ENCODE measurements around the gene ARRB1.
A peak's percentile ranks its signal among the peaks of the same experiment; 100 is the strongest.

The ARRB1 gene

DNA sequence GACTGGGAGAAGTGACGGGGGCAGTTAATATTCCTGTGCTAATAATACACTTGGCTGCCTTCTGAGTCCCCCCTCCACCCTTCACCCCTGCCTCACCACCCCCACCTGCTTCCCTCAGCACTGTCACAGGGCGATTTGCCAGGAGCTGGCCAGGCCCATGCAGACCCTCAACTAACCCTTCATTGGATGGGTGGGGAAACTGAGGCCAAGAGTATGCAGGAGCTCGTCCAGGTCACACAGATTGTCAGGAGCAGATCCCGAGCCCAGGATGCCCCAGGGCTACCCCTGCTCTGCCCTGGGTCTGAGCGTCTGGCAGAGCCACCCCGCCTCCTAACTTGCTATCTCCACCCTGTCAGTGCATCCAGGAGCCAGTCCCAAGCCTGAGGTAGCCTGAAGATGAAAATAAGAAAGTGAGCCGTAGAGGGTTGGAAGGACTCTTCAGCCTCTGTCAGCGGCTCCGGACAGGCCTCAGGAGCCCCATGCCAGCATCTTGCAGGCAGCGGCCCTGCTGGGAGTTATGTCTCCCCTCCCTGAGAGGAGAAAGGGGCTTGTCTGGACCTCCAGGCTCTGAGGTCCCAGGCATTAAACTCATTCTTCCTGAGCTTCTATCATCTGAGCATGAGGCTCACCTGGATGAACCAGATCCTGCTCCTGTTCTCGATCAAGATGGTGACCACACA is 104.7 kb downstream of the ARRB1 start:
- no peak for DNase-seq

DNA sequence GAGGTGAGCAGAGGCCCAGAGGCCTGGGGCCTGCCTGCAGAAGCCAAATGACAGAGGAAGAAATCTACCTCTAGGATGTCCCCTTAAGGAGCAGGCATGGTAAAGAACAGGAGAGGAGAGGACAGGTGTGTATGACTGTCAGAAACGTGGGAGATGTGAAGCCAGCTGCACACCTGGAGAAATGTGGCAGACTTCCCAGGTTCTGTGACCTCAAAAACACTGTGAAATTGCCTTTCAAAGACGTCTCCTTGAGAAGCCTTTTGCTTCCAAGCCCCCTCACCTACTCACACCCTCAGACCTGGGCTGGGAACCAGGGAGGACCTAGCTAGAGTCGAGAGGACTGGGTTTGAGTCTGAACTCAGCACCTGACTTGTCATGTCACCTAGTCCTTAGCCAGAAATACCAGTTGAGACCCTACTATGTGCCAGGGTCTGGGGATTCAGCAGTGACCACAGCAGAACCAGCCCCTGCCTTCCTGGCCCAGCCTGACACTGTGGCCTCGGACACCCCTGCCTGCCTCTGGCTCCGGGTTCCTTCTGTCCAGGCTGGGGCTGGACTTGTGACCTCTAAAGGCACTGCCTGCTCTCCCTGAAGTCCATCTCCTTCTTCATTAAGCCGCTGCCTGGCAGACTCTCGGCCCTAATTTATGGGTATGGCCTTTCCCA is 105.3 kb downstream of the ARRB1 start:
- no peak for DNase-seq

DNA sequence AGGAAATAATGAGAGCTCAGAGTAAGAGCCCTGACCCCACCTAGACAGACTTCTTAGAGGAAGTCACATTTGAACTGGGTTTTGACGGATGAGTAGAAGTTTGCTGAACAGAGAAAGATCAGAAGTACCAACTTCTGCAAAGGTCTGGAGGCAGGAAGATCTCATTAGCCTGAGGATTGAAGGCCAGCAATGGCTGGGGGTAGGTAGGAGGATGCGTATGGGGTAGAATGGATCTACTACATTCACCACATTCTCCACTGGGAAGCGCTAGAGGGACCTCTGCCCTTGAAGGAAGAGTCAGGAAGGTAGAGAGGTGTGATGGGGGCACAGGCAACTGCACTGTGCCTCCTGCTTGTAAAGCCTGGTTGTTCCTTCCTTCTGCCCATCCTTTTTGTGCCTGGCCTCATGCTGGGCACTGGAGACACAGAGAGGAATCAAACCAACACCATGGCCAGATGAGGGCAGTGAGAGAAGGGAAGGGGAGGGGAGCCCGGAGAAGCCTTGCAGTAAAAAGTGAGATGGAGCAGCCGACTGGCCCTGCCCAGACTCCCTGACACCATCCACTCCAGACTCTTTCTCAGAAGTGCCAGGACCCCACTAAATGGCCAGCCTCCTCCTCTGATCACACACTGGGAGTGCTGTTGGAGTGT is 106.0 kb downstream of the ARRB1 start:
- DNase-seq: no peak

DNA sequence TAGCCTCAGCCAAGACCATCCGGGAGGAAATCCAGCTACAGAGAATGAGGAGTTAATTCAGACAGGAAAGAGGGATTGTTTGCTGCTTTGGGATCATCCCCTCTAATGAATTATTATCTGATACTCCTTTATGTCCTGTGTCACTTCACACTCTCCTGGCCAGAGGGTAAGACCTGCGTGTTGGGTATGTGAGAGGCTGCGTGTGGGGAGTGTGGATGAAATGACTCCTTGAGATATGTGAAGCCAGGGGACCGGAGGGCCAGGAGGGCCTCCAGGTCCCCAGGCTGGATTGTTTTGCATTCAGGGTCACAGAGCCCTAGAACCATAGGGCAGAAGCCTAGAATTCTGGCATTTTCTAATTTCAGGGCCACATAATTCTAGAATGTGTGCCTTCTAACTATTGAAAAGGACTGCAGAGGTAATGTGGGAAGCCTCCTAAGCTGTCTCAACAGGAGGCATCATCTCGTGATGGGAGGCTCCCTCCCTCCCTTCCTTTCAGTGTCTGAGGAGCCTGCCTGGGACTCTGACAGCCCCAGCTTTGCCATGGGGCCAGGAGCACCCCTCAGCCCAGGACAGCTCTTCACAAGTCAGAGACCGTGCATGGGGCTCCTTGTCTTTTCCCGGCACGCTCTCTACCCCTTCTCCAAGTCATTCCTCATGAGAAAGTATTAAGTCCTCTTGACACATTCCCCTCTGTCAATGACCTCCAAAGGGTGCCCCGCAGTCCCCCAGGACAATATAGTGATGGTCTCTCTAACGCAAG is 107.2 kb downstream of the ARRB1 start:
- DNase-seq: no peak

DNA sequence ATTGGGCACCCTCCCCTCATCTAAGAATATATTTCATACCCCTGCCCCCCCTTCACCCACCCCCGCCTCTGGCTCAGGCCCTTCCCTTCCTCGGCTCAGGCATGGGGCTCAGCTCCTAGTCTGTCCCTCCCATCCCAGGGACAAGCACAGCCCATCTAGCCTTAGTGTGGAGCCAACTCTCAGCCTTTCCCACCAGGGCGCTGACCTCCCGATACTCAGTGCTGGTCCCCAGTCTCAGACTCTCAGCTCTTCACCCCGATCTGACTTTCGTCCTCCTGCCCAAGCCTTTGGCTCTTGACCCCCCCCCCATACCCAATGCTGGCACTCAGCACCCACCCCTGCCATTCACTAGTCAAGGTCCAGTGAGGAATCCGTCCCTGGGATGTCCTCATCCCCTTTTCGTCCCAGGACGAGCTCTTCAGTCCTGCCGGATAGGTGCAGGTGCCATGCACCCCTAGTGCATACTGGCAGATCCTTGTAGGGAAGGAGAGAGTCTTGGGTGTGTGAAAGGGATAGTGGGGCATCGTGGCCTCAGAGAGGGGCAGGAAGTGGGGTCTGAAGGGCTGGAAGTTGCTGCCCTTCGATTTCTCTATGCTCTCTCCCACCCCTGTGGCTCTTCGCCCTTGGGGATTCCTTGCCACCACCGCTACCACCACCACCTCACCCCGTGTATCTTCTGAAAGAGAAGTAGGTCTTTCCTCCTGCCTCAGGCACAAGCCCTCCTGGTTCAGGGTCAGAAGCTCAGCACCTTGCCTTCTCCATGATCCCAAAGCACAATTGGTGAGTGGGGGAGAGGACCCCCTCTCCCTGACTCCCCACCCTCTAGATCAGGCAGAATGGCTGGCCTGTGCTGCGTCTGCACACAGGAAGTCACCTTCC is 108.5 kb downstream of the ARRB1 start:
- DNase-seq: no peak

DNA sequence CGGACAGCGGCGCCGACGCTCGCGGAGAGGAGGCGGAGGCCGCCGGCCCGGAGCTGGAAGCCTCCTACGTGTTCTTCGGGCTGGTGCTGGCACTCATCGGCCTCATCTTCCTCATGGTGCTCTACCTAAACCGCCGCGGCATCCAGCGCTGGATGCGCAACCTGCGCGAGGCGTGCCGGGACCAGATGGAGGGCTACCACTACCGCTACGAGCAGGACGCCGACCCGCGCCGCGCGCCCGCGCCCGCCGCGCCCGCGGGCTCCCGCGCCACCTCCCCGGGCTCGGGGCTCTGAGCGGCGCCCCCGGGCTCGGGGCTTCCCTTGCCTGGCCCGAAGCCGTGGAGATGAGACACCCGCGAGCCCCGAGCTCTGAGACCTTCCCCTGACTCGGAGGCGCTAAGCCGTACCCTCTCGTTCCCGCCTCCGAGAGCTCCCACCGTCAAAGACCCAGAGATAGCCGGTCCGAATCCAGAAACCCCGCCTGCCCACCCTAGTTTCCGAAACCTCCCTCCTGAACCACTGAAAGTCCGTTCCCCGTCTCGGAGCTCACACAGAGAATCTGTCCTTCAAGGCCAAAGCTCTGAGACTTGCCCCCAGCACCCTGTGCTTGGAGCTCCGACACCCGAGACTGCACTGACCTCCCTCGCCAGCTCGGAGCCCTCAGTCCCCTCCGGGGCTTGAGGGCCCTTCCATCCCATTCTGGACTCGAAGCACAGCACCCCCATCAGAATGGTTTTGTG is 109.4 kb downstream of the ARRB1 start:
- no peak for DNase-seq

DNA sequence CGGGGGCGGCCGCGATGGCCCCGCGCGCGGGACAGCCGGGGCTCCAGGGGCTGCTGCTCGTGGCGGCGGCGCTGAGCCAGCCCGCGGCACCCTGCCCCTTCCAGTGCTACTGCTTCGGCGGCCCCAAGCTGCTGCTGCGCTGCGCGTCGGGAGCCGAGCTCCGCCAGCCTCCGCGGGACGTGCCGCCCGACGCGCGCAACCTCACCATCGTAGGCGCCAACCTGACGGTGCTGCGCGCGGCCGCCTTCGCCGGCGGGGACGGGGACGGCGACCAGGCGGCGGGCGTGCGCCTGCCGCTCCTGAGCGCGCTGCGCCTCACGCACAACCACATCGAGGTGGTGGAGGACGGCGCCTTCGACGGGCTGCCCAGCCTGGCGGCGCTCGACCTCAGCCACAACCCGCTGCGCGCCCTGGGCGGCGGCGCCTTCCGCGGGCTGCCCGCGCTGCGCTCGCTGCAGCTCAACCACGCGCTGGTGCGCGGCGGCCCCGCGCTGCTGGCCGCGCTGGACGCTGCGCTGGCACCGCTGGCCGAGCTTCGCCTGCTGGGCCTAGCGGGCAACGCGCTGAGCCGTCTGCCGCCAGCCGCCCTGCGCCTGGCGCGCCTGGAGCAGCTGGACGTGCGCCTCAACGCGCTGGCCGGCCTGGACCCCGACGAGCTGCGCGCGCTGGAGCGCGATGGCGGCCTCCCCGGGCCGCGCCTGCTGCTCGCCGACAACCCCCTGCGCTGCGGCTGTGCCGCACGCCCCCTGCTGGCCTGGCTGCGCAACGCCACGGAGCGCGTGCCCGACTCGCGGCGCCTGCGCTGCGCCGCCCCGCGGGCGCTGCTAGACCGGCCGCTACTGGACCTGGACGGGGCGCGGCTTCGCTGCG is 110.2 kb downstream of the ARRB1 start:
- DNase-seq: peak; percentile 86 to 90

DNA sequence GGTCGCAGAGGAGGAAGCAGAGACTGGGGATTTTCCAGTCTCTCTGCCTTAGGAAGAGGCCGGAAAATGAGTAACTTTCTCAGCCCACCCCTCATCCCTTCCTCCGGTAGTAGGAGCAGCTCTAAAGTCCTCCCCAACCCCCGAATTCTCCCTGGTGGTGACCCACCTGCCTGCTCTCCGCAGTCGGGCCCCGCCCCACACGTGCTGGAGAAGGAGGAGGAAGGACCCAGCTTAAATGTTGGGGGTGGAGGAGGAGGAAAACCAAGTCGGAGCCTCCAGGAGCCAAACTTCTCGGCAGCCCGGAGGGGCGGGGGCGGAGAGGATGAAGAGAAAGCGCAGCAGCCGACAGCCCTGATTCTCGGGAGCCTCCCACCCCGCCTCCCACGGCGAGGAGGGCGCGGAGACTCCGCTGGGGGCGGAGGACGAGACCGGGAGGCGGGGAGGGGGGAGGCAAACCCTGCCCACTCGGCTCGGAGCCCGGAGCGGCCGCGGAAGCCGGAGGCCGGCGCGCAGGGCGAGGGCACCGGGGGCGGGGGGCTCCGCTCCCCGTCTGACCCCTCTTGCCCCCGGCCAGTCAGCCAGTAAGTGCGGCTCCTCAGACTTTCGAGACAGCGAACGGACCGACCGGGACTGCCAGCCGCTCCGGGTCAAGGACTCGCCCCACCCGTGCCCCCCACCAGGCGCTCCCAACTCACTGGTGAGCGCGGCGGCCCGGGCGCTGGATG is 111.0 kb downstream of the ARRB1 start, which contains the start of gene TPBGL:
TSS of gene TPBGL (plus strand) at position 464 of the 725 bp plus-strand sequence. CDS start 276 bp downstream, outside the sequence.
- DNase-seq: no peak

DNA sequence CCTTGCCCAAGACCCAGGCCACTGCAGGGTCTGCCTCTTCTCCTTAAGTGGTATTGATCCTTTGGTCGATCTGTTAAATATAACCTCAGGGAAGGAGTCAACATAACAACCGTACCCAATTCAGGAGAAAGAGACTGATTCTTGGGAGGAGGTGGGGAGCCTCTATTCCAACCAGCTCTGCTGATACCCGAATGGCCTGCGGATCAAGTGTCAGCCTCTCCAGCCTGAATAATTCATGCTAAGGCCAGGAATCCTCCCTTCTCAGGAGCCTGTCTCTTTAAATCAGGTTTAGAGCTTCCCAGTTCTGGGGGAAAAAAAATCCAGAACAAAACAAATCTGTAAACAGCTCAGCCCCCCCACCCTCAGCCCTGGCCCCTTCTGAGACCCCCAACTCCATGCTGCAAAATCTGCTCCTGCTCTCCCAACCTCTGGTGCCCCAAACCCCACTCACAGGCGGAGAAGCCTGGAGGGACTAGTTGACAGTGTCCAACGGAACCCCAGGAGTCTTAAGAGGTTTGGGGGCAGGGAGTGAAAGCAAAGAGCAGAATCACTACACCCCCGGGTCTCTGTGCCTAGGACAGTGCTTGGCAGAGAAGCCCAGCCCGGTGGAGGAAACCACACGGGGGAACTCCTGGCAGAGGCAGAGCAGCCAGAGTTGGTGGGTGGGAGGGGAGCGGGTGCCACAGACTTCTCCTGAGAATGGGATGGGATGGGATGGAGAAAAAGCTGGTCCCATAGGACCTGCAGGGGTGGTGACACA is 111.8 kb downstream of the ARRB1 start:
- no peak for DNase-seq

DNA sequence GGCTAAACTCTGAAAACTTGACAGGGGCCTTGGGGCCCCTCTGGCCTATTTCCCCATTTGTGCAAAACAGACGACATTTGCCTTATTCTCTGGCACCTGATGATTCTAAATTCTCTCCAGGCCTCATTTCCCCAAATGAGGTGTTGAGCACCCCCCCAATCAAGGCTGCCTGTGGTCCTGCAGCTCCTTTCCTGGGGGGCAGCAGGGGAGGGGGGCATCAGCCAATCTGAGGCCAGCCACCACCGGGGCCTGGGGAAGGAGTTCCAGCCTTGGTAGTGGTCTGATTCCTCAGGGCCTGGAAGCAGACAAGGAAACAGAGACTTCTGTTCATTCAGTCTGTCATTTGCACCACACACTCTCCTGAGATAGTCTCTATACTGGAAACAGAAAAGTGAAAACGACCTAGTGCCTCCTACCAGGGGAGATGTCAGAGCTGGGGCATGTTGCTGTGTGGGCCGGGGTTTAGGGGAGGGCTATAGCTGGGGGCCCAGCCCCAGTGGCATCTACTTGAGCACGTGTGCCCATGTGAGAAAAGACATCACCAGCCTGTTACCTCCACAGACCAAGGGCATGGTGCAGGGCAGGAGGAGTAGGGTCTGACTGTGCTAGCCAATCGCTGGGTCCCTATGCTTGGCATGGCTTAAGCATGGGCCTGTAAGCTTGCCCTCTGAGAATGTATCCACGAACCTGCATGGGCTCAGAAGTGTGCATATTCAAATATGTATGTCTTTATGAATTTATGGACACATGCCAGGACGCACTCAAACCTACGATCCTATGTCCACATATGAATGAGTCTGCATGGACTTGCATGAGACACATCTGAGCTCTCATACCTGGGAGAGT is 112.6 kb downstream of the ARRB1 start:
- no peak for DNase-seq

DNA sequence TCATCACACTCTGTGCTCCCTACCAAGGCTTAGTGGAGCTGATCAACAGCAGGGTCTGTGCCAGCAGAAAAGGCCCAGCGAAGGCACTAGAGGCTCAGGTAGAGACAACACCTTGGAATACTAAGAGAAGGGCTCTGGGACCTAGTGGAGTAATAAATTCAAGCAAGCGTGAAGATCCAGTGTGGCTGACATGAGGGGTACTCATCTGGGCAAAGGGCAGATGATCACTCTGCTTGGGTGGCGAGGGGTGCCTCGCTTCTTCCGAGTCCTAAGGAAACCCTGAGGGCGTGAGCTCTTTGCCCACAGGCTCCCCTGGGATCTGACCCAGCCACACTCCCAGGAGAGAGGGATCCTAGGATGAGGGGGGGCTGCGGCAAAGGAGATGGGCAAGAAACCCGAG is 114.4 kb downstream of the ARRB1 start:
- DNase-seq: no peak

DNA sequence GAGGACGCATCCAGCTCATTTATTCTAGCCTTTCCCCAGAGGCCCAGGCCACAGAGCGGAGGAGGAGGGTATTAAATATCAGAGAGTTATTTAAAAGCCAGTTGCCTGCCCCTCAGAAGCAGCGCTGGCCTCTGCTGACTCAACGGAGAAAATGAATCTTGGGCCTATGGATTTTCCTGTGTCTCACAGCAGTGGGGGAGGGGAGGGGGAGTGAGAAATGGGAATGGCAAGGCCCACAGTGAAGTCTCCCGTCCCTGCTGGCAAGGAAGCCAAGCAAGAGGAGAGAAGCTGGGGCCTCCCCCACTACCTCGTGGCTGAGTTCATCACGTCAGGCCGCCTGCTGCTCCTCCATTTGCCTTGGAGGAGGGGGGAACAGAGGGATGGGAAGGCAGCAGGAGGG is 115.4 kb downstream of the ARRB1 start:
- DNase-seq: no peak

DNA sequence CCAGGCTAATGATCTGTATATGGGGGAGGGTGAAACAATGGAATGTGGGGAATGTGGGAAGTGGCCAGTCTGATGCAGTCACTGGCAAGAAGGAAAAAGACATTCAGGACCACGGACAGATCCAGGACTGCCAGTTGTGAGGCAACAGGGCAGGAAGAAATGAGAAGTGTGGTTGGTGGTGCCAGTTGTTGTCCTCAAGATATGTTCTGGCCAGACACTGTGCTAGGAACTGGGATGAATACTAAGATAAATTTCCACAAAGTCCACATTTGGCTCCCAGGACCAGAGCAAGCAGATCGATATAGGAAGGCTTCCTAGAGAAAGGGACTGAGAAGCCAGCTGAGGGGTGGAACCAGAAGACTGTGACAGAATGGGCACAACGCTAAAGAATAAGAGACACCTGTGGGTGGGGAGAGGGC is 117.7 kb downstream of the ARRB1 start:
- DNase-seq: peak in 1 of 2 donors; percentile 23

DNA sequence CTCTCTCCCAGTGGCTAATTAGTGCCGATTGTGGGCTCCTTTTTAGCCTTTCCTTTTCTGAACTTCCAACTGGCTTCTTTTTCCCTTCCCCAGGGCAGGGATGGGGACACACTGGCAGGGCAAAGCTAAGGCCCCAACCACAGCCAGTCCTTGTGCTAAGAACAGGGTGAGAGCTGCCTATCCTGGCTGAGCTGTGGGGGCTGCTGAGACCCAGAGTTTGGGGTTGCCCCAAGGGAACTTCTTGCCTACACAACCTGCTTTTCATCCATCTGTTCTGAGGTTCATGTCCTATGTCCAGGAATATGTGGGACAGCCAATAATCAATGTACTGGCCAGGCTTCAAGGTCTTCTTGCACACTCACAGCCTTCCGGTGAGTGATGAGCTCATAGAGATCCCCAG is 120.8 kb downstream of the ARRB1 start:
- DNase-seq: no peak

DNA sequence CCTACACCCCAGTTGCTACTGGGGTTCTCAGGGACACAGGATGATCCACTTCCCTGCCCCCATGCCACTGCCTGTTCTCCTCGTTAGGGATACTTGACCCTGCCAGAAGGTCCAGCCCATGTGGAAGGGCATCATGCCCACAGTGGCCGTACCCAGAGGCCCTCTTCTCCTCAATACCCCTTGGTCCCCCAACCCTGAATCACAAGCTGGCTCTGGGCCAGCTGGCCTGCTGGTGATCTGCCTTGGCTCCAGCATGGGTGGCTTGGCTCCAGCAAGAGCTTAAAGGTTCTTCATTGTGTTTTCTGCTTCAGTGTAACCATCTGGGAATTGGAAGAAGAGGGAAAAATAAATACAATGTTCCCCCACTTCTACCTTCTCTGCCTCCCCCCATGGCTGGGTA is 122.0 kb downstream of the ARRB1 start:
- no peak for DNase-seq

DNA sequence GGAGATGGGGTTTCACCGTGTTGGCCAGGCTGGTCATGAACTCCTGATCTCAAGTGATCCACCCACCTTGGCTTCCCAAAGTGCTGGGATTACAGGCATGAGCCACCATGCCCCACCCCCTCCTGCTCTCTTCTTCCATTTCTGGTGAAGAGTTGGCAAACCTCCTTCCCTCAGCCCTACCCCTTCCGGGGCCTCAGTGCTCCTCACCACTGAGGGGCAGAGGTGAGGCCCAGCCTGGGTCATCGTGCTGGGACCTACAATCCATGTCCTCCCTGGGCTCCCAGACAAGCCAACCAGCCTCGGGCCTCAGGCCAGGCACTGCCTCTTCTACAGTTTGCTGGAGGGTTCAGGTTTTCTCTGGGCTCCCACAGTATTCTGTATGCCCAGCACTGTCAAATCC is 125.7 kb downstream of the ARRB1 start:
- DNase-seq: no peak

DNA sequence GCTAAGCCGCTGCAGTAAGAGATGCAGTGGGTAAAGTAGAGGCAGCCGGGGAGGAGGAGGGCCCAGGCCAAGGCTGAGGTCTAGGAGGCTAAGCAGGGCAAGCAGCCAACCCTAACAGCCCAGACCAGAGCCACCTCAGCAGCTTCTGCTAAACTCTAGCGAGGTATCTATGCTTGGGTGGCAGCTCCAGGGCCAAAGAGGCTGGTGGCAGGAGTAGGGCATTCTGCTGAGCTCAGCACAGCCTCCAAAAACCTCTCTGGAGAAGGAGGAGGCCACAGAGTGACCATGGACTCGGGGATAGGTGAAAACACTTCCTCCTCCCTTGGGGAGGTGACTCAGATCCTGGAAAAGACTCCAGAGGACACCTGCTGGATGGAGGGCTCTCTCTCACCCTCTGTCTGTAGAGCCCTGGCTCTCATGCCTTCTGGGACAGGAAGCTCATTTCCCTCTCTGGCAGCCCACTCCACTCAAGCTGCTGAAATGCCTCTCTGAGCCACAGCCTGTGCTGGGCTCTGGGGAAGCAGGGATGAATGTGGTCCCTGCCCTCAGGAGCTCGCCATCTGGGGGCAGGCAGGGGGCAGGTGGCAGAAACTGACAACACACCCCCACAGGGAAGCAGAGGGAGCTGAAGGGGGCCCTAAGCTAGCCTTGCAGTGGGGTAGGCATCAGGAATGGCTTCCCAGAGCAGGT is 127.4 kb downstream of the ARRB1 start:
- DNase-seq: no peak

Measured in CD4-positive, alpha-beta T cell treated with Interleukin-1 beta for 1 hour (primary cell).